GM12878 (cell line): ENCODE data around the gene FOXI2. TPM values are rescaled to one million over a fixed set of nuclear protein-coding genes. Genes with fewer than 3 reads are reported as not detected.

Source experiments
- ATAC-seq: fragments of 200-7000 bp; cut with Tn5 transposase; 3 replicates; pipeline ENCODE4 v1.9.1; 2020; ENCODE audit warnings: mild to moderate bottlenecking, moderate library complexity
- BruUV-seq: library from RNA; stranded (reverse); fragments of 400-500 nt; replicated peaks from 2 replicates; lab custom pipeline; 2021; lab: Mats Ljungman, UMichigan
- CTCF ChIA-PET: fragments of 300-600 bp; sonication (Branson Sonifier 250); formaldehyde crosslinking; extraction: SDS; loops from one replicate; lab custom pipeline; 2021; ENCODE audit warnings: inconsistent platforms; lab: Yijun Ruan, JAX
- POLR2A ChIA-PET: fragments of 350-600 bp; formaldehyde crosslinking; extraction: SDS; loops from one replicate; lab custom pipeline; 2021; ENCODE audit warnings: inconsistent platforms; lab: Charles Lee
- RAD21 ChIA-PET: fragments of 300-600 bp; sonication (Branson Sonifier 250); formaldehyde crosslinking; loops from one replicate; lab custom pipeline; 2023; ENCODE audit warnings: antibody characterized with exemption; ENCODE audit not compliant: unreplicated experiment; lab: Charles Lee
- SMC1A ChIA-PET: fragments of 300-600 bp; sonication (Branson Sonifier 250); formaldehyde crosslinking; loops from one replicate; lab custom pipeline; 2023; ENCODE audit not compliant: unreplicated experiment, uncharacterized antibody; lab: Charles Lee
- DNase-seq: peaks from one replicate; pipeline ENCODE4 v3.0.0-alpha.2; 2011; ENCODE audit warnings: low read depth, low spot score
- FAIRE-seq: peaks from 3 replicates; lab custom pipeline; 2011; peaks lifted over from hg19 to GRCh38; lab: Jason Lieb, UNC
- H2AFZ ChIP-seq: 2 replicates; pipeline ENCODE4 v1.6.0; 2011; ENCODE audit warnings: low read depth, low read length, control low read depth; ENCODE audit not compliant: control insufficient read depth
- H3K27ac ChIP-seq: 2 replicates; pipeline ENCODE4 v1.5.1; 2011; ENCODE audit warnings: control low read depth; ENCODE audit not compliant: control insufficient read depth, insufficient read depth
- H3K27me3 ChIP-seq, 2 experiments: replicated peaks in 1 of 2; 2 replicates each; pipeline versions ENCODE4 v1.6.0 to v1.6.1; 2011; ENCODE audit warnings: low read length in 1 of 2; ENCODE audit not compliant: control insufficient read depth in 2 of 2, insufficient read depth in 2 of 2
- H3K36me3 ChIP-seq, 2 experiments: 2 replicates each; pipeline ENCODE4 v1.5.1; 2011; ENCODE audit warnings: low read length in 1 of 2; ENCODE audit not compliant: control insufficient read depth in 2 of 2, insufficient read depth in 2 of 2
- H3K4me1 ChIP-seq: 2 replicates; pipeline ENCODE4 v1.6.1; 2011; ENCODE audit warnings: mild to moderate bottlenecking, low read length, moderate library complexity, mixed read lengths; ENCODE audit not compliant: control insufficient read depth, insufficient read depth
- H3K4me2 ChIP-seq: 2 replicates; pipeline ENCODE4 v1.6.0; 2011; ENCODE audit warnings: control low read depth; ENCODE audit not compliant: control insufficient read depth, insufficient read depth
- H3K4me3 ChIP-seq: fragments of 200-600 bp; sonication (generic); 2 replicates; pipeline ENCODE4 v1.5.1; 2016
- H3K79me2 ChIP-seq: 2 replicates; pipeline ENCODE4 v1.6.0; 2011; ENCODE audit warnings: low read length; ENCODE audit not compliant: control insufficient read depth, insufficient read depth
- H3K9ac ChIP-seq: 2 replicates; pipeline ENCODE4 v1.8.0; 2011; ENCODE audit warnings: low read length, control low read depth, mixed read lengths; ENCODE audit not compliant: control insufficient read depth, insufficient read depth
- H3K9me3 ChIP-seq: replicated peaks from 3 replicates; pipeline ENCODE4 v1.5.1; 2011; ENCODE audit warnings: mild to moderate bottlenecking, low read length; ENCODE audit not compliant: control insufficient read depth, insufficient read depth
- H4K20me1 ChIP-seq: 2 replicates; pipeline ENCODE4 v1.6.0; 2011; ENCODE audit not compliant: control insufficient read depth, insufficient read depth
- BCLAF1 ChIP-seq: fragments of 450-650 bp; IDR thresholded peaks from 2 replicates; pipeline ENCODE4 v1.6.1; 2017; ENCODE audit warnings: antibody characterized with exemption, mild to moderate bottlenecking, moderate library complexity
- BRCA1 ChIP-seq: IDR thresholded peaks from 2 replicates; pipeline ENCODE4 v1.6.1; 2011; ENCODE audit warnings: low read depth, low read length, improper control_type of control experiment
- ESRRA ChIP-seq: IDR thresholded peaks from 2 replicates; pipeline ENCODE4 v1.6.1; 2012; ENCODE audit warnings: mild to moderate bottlenecking, low read length, improper control_type of control experiment
- ETV6 ChIP-seq, 2 experiments: fragments of 450-650 bp in 1 of 2; IDR thresholded peaks in 1 of 2; conservative IDR thresholded peaks in 1 of 2; 2 replicates each; pipeline ENCODE4 v1.6.1; 2014; ENCODE audit warnings: antibody characterized with exemption in 1 of 2, borderline replicate concordance in 1 of 2, low read depth in 1 of 2, mild to moderate bottlenecking in 1 of 2, moderate library complexity in 1 of 2
- HDAC6 ChIP-seq: fragments of 200-600 bp; sonication (generic); IDR thresholded peaks from one replicate; pipeline ENCODE4 v1.8.0; 2017; ENCODE audit warnings: antibody characterized with exemption; ENCODE audit not compliant: unreplicated experiment
- IKZF2 ChIP-seq, 2 experiments: fragments of 450-650 bp; IDR thresholded peaks; 2 replicates each; pipeline ENCODE4 v1.6.1; 2017; ENCODE audit warnings: mild to moderate bottlenecking in 2 of 2, moderate library complexity in 2 of 2
- RFX5 ChIP-seq: IDR thresholded peaks from 2 replicates; pipeline ENCODE4 v1.6.1; 2011; ENCODE audit warnings: low read depth, low read length, improper control_type of control experiment
- SIX5 ChIP-seq: IDR thresholded peaks from 2 replicates; pipeline ENCODE4 v1.6.1; 2011; ENCODE audit warnings: mild to moderate bottlenecking, low read depth, low read length, moderate library complexity; ENCODE audit not compliant: severe bottlenecking
- SMC3 ChIP-seq: IDR thresholded peaks from 2 replicates; pipeline ENCODE4 v1.6.1; 2011; ENCODE audit warnings: low read length, improper control_type of control experiment, borderline replicate concordance
- SPI1 ChIP-seq: IDR thresholded peaks from 2 replicates; pipeline ENCODE4 v1.6.1; 2011; ENCODE audit warnings: low read depth, mild to moderate bottlenecking, low read length, moderate library complexity, borderline replicate concordance; ENCODE audit not compliant: insufficient read depth
- SUPT20H ChIP-seq: IDR thresholded peaks from 2 replicates; pipeline ENCODE4 v1.6.1; 2011; ENCODE audit warnings: low read depth, mild to moderate bottlenecking, low read length, moderate library complexity, borderline replicate concordance; ENCODE audit not compliant: control insufficient read depth
- USF2 ChIP-seq: IDR thresholded peaks from 2 replicates; pipeline ENCODE4 v1.6.1; 2011; ENCODE audit warnings: low read depth, low read length, improper control_type of control experiment, borderline replicate concordance
- WGBS: methylation state at CpG from one replicate; pipeline ENCODE4 v1.1.6; 2016; ENCODE audit warnings: low lambda C conversion rate; ENCODE audit not compliant: insufficient replicate concordance, insufficient coverage; ENCODE audit errors: missing lambda C conversion rate; 5-methylcytosine and 5-hydroxymethylcytosine counted together
- in situ Hi-C: fragments of 300-500 bp; cut with MboI; formaldehyde crosslinking; loops from 9 replicates; pipeline ENCODE4 v1.14.3; 2018; ENCODE audit warnings: mixed read lengths
- intact Hi-C: fragments of 100-400 bp; cut with micrococcal nuclease; formaldehyde crosslinking; loops from one replicate; pipeline ENCODE4 v1.14.2; 2022; ENCODE audit not compliant: unreplicated experiment
- polyA plus RNA-seq, 11 experiments: library from polyadenylated mRNA; depleted of rRNA in 4 of 11; unstranded in 6 of 11; stranded (reverse) in 5 of 11; fragments of >200 nt; fragmentation: Nextera tagmentation in 4 of 11; fragmentation: Illumina TruSeq in 1 of 11; extraction: Ambion mirVana in 4 of 11; extraction: Trizol in 1 of 11; gene quantifications; 1 replicate in 1 of 11; 2 replicates in 10 of 11; pipeline versions ENCODE4 v1.2.1 to v1.2.3, GENCODE V29; 2011 to 2016; ENCODE audit warnings: inconsistent platforms in 2 of 11, missing spikeins in 2 of 11, low read depth in 1 of 11
- total RNA-seq, 4 experiments: library from RNA; depleted of rRNA in 3 of 4; stranded (reverse); fragments of >200 nt in 3 of 4; fragmentation: Illumina TruSeq in 1 of 4; extraction: Trizol in 1 of 4; gene quantifications; 2 replicates each; pipeline versions ENCODE4 v1.2.1 to v1.2.3, GENCODE V29; 2013 to 2021
- TF ChIP-seq, protein P1 (sequence below): fragments of 450-650 bp; IDR thresholded peaks from 2 replicates; pipeline ENCODE4 v1.6.1; 2017; ENCODE audit warnings: mild to moderate bottlenecking, moderate library complexity
- TF ChIP-seq, protein P2 (sequence below): fragments of 450-650 bp; IDR thresholded peaks from 2 replicates; pipeline ENCODE4 v1.6.1; 2016; ENCODE audit warnings: mild to moderate bottlenecking

Gene FOXI2
- total and polyA plus RNA-seq, 10 of the 15 experiments (the other 5 are each of a cell fraction or from before 2014, with no cell fraction given), result not detected

DNA sequence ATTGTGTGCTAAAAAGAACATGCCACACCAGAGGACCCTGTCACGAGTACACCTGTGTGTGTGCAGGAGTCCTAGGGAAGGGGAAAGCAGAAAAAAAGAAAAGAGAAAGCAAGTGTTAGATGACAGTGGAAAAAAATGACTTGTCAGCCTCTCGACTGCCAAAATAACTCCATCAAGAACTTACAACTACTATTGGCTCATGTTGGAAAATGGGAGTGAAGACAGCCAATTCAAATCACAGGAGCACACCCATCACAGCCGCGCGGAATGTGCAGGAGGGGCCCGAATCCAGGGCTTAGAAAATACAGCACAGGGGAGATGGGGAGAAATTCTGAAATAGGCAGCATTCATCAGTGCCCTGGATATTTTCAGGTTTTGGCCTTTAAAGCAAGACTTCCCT is 38.1 kb upstream of the FOXI2 start:
- Histone ChIP-seq H3K9ac (no peak overlapping the region), H3K4me1 (no peaks in the 10 kb centered on the region), H3K9me3 (no peaks in the 10 kb centered on the region), H3K4me2 (no peak overlapping the region), H3K27me3 (no peaks in the 10 kb centered on the region), H3K79me2 (no peaks in the 10 kb centered on the region), H2AFZ (no peak overlapping the region), H3K4me3 (no peak overlapping the region), H3K27ac (no peak overlapping the region), H3K36me3 (no peaks in the 10 kb centered on the region), H4K20me1 (no peaks in the 10 kb centered on the region)
- in situ Hi-C loops, result no loop called here
- ChIA-PET CTCF (no interaction called here), SMC1A (interaction anchor here (0.6 kb wide), 1 partner anchor 1316 kb away, joined by 3 read pairs; no protein-coding TSS in a partner anchor), POLR2A (no interaction called here), RAD21 (no interaction called here)
- intact Hi-C loops, result no loop called here
- DNase-seq (no peak), FAIRE-seq (no peak), ATAC-seq (no peak)
- BruUV-seq, result no TSS peak
- 50% methylated on average over 6 of the region's 6 CpGs for WGBS
- TF ChIP-seq ETV6 (conservative IDR thresholded peaks at IDR 0.05 in 1 of 2, IDR thresholded peaks at IDR 0.05 in 1 of 2; ENCODE audit: borderline replicate concordance in 1 of 2, low read depth in 1 of 2) (no peak), IKZF2 (IDR thresholded peaks at IDR 0.05) (no peak), USF2 (no peak), ESRRA (no peak), BCLAF1 (no peak), SMC3 (no peak), HDAC6 (no peak), SPI1 (no peak), SIX5 (no peak), RFX5 (no peak), SUPT20H (no peak), BRCA1 (no peak)
- TF ChIP-seq, protein P1, sequence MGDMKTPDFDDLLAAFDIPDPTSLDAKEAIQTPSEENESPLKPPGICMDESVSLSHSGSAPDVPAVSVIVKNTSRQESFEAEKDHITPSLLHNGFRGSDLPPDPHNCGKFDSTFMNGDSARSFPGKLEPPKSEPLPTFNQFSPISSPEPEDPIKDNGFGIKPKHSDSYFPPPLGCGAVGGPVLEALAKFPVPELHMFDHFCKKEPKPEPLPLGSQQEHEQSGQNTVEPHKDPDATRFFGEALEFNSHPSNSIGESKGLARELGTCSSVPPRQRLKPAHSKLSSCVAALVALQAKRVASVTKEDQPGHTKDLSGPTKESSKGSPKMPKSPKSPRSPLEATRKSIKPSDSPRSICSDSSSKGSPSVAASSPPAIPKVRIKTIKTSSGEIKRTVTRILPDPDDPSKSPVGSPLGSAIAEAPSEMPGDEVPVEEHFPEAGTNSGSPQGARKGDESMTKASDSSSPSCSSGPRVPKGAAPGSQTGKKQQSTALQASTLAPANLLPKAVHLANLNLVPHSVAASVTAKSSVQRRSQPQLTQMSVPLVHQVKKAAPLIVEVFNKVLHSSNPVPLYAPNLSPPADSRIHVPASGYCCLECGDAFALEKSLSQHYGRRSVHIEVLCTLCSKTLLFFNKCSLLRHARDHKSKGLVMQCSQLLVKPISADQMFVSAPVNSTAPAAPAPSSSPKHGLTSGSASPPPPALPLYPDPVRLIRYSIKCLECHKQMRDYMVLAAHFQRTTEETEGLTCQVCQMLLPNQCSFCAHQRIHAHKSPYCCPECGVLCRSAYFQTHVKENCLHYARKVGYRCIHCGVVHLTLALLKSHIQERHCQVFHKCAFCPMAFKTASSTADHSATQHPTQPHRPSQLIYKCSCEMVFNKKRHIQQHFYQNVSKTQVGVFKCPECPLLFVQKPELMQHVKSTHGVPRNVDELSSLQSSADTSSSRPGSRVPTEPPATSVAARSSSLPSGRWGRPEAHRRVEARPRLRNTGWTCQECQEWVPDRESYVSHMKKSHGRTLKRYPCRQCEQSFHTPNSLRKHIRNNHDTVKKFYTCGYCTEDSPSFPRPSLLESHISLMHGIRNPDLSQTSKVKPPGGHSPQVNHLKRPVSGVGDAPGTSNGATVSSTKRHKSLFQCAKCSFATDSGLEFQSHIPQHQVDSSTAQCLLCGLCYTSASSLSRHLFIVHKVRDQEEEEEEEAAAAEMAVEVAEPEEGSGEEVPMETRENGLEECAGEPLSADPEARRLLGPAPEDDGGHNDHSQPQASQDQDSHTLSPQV, result no peak
- TF ChIP-seq, protein P2, sequence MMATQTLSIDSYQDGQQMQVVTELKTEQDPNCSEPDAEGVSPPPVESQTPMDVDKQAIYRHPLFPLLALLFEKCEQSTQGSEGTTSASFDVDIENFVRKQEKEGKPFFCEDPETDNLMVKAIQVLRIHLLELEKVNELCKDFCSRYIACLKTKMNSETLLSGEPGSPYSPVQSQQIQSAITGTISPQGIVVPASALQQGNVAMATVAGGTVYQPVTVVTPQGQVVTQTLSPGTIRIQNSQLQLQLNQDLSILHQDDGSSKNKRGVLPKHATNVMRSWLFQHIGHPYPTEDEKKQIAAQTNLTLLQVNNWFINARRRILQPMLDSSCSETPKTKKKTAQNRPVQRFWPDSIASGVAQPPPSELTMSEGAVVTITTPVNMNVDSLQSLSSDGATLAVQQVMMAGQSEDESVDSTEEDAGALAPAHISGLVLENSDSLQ, result no peak
